Measurements from ENCODE around the gene CEP89. TPM values are rescaled to one million over a fixed set of nuclear protein-coding genes. Genes with fewer than 3 reads are reported as not detected.

The CEP89 gene
- total RNA-seq, 2 donors from 2014 or later: 4.6 to 8.3 TPM

GRCh38 chr19:32928806-32929205 is 43.0 kb downstream of the CEP89 start:
- no peak for DNase-seq (ENCODE audit: low spot score)
- no peak for TF ChIP-seq CTCF (IDR thresholded peaks at IDR 0.05)
- H3K27ac ChIP-seq: no peak overlapping the region
- H3K4me1 ChIP-seq: no peaks in the 10 kb centered on the region
- H3K27me3 ChIP-seq: no peaks in the 10 kb centered on the region
- peaks cover 0 to 6% of the 10 kb centered on the region in 2 donors for H3K9me3 ChIP-seq
- H3K4me3 ChIP-seq: no peak overlapping the region
- H3K36me3 ChIP-seq: peaks cover 35% of the 10 kb centered on the region

GRCh38 chr19:32924200-32924599 is 47.6 kb downstream of the CEP89 start:
- H3K27ac ChIP-seq: no peak overlapping the region
- H3K4me3 ChIP-seq: no peak overlapping the region
- no peak for DNase-seq (ENCODE audit: low spot score)

GRCh38 chr19:32921624-32922023 is 50.1 kb downstream of the CEP89 start:
- Histone ChIP-seq H3K4me1 (no peaks in the 10 kb centered on the region), H3K27me3 (no peaks in the 10 kb centered on the region), H3K36me3 (peaks cover 13% of the 10 kb centered on the region), H3K9me3 (no peaks in the 10 kb centered on the region), H3K27ac (no peak overlapping the region), H3K4me3 (no peak overlapping the region)
- DNase-seq (ENCODE audit: low spot score): no peak
- no peak for TF ChIP-seq CTCF (IDR thresholded peaks at IDR 0.05)

More at GRCh38 chr19:32924200-32924599, 47.6 kb downstream of the CEP89 start:
- H3K27me3 ChIP-seq: no peaks in the 10 kb centered on the region
- peaks cover 20% of the 10 kb centered on the region for H3K36me3 ChIP-seq
- H3K4me1 ChIP-seq: no peaks in the 10 kb centered on the region
- H3K9me3 ChIP-seq: peaks cover 0 to 6% of the 10 kb centered on the region in 2 donors
- no peak for TF ChIP-seq CTCF (IDR thresholded peaks at IDR 0.05)

- H3K27me3 ChIP-seq: no peaks in the 10 kb centered on the region
- peaks cover 14% of the 10 kb centered on the region for H3K36me3 ChIP-seq
- no peaks in the 10 kb centered on the region for H3K4me1 ChIP-seq
- H3K4me3 ChIP-seq: no peak overlapping the region
- no peak overlapping the region for H3K27ac ChIP-seq
- no peak for DNase-seq (ENCODE audit: low spot score)
- no peak for TF ChIP-seq CTCF (IDR thresholded peaks at IDR 0.05)
- no peaks in the 10 kb centered on the region for H3K9me3 ChIP-seq
Observed at GRCh38 chr19:32919365-32919764, 52.4 kb downstream of the CEP89 start.

GRCh38 chr19:32917616-32917996 is 54.2 kb downstream of the CEP89 start:
- TF ChIP-seq CTCF (IDR thresholded peaks at IDR 0.05): no peak
- Histone ChIP-seq H3K4me1 (no peaks in the 10 kb centered on the region), H3K9me3 (no peaks in the 10 kb centered on the region), H3K27me3 (no peaks in the 10 kb centered on the region), H3K4me3 (no peak overlapping the region), H3K36me3 (peaks cover 17% of the 10 kb centered on the region), H3K27ac (no peak overlapping the region)
- no peak for DNase-seq (ENCODE audit: low spot score)

GRCh38 chr19:32916969-32917615 is 54.7 kb downstream of the CEP89 start:
- no peaks in the 10 kb centered on the region for H3K4me1 ChIP-seq
- H3K27me3 ChIP-seq: no peaks in the 10 kb centered on the region
- H3K36me3 ChIP-seq: peaks cover 14% of the 10 kb centered on the region
- no peaks in the 10 kb centered on the region for H3K9me3 ChIP-seq
- H3K27ac ChIP-seq: no peak overlapping the region
- DNase-seq (ENCODE audit: low spot score): no peak
- H3K4me3 ChIP-seq: no peak overlapping the region
- TF ChIP-seq CTCF (IDR thresholded peaks at IDR 0.05): no peak

All from right atrium auricular region (tissue), 2 donors.